ENCODE measurements around the gene OR9A4.

The OR9A4 gene

DNA sequence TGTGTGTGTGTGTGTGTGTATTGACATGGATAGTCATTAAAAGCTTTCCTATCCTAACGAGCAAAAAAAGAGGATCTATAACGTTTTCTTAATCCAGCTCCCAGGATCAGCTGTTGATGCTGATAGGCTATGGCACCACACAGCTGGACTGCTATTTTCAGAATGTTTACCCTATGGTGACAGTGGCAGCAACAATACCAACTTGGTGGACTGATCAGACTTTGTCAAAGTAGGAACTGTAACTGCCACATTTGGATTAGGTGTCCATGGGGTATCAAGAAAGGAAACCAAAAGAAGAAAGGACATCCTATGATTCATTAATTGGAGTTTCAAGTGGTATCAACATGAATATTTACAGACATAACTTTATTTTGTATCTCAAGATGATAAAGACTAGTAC lies 33.3 kb downstream of the OR9A4 start:
- no peak for DNase-seq

DNA sequence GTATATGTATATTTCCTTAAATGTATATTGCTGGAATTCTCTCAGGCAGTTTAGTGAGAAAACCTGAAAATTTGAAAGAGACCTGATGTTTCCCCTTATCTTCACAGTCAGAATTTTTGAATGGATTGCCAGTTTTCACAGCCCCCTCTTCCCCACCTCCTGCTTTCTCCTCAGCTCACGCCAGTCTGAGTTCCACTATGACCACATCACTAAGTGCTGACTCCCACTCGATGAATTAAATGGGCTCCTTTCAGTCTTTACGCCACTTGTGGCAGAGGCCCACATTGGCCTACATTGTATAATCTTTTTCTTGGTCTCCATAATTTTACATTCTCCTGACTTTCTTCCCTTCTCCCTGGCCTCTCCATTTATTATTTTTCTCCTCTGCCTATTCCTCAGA lies 33.7 kb downstream of the OR9A4 start:
- no peak for DNase-seq

DNA sequence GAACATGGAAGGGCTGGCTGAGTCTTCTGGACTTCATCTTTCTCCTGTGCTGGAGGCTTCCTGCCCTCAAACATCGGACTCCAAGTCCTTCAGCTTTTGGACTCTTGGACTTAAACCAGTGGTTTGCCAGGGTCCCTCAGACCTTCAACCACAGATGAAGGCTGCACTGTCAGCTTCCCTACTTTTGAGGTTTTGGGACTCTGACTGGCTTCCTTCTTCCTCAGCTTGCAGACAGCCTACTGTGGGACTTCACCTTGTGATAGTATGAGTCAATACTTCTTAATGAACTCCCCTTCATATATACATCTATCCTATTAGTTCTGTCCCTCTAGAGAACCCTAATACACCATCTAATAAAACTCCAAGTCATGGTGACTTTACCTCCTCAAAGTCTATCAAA lies 34.6 kb downstream of the OR9A4 start:
- no peak for DNase-seq

DNA sequence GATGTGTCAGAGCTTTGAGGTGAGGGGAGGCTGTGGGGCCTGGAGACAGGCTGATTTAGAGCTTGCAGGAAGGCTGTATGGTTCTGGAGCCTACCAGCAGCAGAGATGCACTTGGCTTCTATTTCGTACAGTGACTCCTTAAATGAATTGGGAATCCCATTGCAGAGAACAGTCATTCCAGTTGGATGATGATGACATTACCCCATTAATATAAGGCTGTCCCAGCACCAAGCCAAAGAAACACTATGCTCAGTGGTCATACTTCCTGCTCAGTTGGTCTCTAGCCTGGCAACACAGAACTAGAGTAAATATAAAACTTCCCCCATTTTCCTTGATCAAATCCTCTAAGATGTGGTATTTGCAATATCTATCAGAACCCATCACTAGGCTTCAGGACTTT lies 36.3 kb downstream of the OR9A4 start:
- DNase-seq, result no peak

DNA sequence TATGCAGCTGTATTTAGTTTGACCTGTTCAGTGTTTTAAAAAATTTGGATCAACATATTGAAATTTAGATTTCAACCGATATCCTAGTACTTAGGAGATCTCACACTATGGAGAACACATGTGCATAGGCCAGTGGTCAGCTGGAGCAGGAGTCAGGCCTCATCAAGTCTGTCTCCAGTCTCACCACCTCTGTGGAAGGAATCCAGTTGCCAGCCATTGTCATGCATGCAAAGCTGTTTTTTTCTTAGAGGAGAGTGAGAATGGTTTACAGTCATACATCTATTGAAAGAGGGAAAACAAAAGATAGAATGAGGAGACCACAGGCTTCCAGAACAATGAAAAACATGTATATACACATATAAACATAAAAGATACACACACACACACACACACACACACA lies 38.1 kb downstream of the OR9A4 start:
- DNase-seq, result no peak

DNA sequence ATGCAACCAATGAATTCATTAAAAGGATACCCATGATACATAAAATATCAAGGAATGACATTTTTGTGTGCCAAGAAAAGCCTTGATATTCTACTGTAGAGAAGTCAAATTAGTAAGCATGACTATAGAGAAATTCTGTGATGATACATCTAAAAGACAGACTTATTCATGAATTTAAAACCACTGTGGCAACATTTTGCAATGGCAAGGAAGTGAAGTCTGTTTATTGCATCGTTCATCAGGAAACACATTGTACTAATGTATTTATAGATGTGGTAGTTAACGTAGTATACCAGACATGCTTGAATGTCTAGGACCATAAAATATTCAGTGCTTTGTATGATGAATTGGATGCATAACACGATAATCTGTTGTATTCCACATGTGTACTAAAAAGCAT lies 39.9 kb downstream of the OR9A4 start:
- DNase-seq, result no peak

DNA sequence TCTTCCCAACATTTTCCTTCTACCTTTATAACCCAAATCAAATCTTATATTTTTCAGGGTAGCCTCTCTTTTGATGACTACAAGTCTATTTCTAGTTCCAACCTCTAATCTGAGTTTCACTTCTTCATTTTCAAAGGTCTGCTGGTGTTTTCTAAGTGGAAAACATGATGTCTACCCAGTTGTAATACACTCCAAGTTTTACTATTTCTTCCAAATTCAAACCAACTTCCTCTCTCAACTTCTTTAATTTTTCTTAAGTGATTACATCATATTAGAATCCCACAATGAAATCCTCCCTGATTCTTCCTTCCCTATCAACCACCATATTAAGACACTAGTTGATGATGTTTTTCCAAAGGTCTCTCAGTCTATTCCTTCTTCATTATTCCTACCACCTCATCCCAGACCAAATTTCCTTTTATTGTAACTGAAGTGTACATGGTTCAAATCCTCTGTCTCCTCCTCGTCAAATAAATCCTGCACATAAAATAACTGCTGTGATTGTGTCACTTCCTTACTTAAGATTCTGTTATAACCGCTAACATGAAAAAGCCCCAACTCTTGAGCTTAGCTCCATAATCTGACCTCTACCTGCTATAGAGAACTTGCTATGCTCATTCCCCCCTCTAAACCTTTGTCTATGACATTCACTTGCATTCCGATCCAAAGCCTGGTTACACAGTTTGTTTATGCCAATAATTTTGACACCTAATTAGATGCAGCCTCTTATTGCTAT lies 44.7 kb downstream of the OR9A4 start:
- no peak for DNase-seq

All from activated gamma-delta T cell treated with Interleukin-2 at 50 U/mL for 16 hours (primary cell).